OCI-M2 (cell line): ENCODE data around the gene ANKS1B.

ENCODE experiments used
- DNase-seq: peaks from one replicate; lab custom pipeline; 2025; ENCODE audit not compliant: unreplicated experiment; lab: John Stamatoyannopoulos, UW

ANKS1B gene

GRCh38 chr12:99960311-99960710, 24.4 kb downstream of the ANKS1B start:
- DNase-seq, result no peak

- no peak for DNase-seq
Measured at GRCh38 chr12:99959549-99960170, 25.1 kb downstream of the ANKS1B start.

- DNase-seq, result no peak
Measured at GRCh38 chr12:99957866-99958466, 26.8 kb downstream of the ANKS1B start.

GRCh38 chr12:99954724-99955123, 30.0 kb downstream of the ANKS1B start:
- no peak for DNase-seq

- DNase-seq, result no peak
Measured at GRCh38 chr12:99948370-99948769, 36.4 kb downstream of the ANKS1B start.

- DNase-seq, result no peak
Measured at GRCh38 chr12:99946131-99946530, 38.6 kb downstream of the ANKS1B start.

- DNase-seq, result no peak
Measured at GRCh38 chr12:99935608-99936007, 49.1 kb downstream of the ANKS1B start.

GRCh38 chr12:99926511-99927169, 58.1 kb downstream of the ANKS1B start:
- DNase-seq, result no peak

- DNase-seq, result no peak
Measured at GRCh38 chr12:99920353-99920960, 64.3 kb downstream of the ANKS1B start.

GRCh38 chr12:99917711-99918402, 66.9 kb downstream of the ANKS1B start:
- DNase-seq, result no peak

- no peak for DNase-seq
Measured at GRCh38 chr12:99916555-99916954, 68.2 kb downstream of the ANKS1B start.

- no peak for DNase-seq
Measured at GRCh38 chr12:99915251-99916082, 69.3 kb downstream of the ANKS1B start.

- no peak for DNase-seq
Measured at GRCh38 chr12:99914206-99914605, 70.5 kb downstream of the ANKS1B start.

- no peak for DNase-seq
Measured at GRCh38 chr12:99911967-99912366, 72.8 kb downstream of the ANKS1B start.

GRCh38 chr12:99911081-99911480, 73.7 kb downstream of the ANKS1B start:
- no peak for DNase-seq

GRCh38 chr12:99910342-99910741, 74.4 kb downstream of the ANKS1B start:
- no peak for DNase-seq

GRCh38 chr12:99906786-99907579, 77.8 kb downstream of the ANKS1B start:
- no peak for DNase-seq

- DNase-seq, result no peak
Measured at GRCh38 chr12:99901181-99901580, 83.6 kb downstream of the ANKS1B start.

- DNase-seq, result no peak
Measured at GRCh38 chr12:99898645-99899044, 86.1 kb downstream of the ANKS1B start.

- DNase-seq, result no peak
Measured at GRCh38 chr12:99879439-99879838, 105.3 kb downstream of the ANKS1B start.
